GM12865 (cell line): Measurements from ENCODE around the gene ABO.

Source experiments
- DNase-seq: peaks from one replicate; pipeline ENCODE4 v3.0.0; 2010; ENCODE audit warnings: low read depth
- H3K4me3 ChIP-seq: 2 replicates; pipeline ENCODE4 v1.5.1; 2011; ENCODE audit warnings: mild to moderate bottlenecking, low read depth, low read length, control low read depth
- TF ChIP-seq, protein P1 (sequence below): IDR thresholded peaks from 2 replicates; pipeline ENCODE4 v1.5.1; 2011; ENCODE audit warnings: low read length, control low read depth, low read depth, inconsistent platforms; ENCODE audit not compliant: insufficient read depth; ENCODE audit errors: missing control alignments

ABO gene

DNA sequence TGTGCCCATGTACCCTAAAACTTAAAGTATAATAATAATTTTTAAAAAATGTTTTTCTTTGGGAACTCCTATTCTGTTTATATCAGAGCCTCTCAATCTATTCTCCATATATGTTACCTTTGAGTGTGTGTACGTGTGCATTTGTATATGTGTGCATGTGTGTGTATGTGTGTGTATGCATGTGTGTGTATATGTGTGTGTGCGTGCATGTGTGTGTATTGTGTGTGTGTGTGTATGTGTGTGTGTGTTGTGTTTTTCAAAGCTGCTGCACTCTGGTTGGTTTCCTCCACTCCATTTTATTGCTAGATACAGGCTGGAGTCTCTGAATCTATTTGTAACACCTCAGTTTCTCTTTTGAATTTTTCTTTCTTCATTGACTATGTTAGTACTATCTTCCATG lies 41.0 kb upstream of the ABO start:
- TF ChIP-seq, protein P1, sequence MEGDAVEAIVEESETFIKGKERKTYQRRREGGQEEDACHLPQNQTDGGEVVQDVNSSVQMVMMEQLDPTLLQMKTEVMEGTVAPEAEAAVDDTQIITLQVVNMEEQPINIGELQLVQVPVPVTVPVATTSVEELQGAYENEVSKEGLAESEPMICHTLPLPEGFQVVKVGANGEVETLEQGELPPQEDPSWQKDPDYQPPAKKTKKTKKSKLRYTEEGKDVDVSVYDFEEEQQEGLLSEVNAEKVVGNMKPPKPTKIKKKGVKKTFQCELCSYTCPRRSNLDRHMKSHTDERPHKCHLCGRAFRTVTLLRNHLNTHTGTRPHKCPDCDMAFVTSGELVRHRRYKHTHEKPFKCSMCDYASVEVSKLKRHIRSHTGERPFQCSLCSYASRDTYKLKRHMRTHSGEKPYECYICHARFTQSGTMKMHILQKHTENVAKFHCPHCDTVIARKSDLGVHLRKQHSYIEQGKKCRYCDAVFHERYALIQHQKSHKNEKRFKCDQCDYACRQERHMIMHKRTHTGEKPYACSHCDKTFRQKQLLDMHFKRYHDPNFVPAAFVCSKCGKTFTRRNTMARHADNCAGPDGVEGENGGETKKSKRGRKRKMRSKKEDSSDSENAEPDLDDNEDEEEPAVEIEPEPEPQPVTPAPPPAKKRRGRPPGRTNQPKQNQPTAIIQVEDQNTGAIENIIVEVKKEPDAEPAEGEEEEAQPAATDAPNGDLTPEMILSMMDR: no peak
- H3K4me3 ChIP-seq: no peak overlapping the region
- DNase-seq: no peak

DNA sequence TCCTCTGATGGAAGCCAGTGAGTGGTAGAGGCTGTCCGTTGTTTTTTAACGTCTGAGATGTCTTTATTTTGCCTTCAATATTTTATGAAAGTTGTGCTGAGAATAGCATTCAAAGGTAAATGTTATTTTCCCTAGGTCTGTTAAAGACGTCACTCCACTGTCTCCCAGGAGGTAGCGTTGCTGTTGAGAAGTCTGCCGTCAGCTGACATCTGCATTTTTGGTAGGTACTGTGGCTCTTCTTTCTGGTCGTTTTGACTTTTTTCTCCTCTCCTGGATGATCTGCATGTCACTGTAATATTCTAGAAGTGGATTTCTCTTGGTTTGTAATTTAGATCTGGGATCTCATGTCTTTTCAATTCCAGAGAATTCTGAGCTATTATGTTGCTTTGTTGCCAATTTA lies 34.6 kb upstream of the ABO start:
- no peak overlapping the region for H3K4me3 ChIP-seq
- no peak for DNase-seq
- TF ChIP-seq, protein P1: no peak

DNA sequence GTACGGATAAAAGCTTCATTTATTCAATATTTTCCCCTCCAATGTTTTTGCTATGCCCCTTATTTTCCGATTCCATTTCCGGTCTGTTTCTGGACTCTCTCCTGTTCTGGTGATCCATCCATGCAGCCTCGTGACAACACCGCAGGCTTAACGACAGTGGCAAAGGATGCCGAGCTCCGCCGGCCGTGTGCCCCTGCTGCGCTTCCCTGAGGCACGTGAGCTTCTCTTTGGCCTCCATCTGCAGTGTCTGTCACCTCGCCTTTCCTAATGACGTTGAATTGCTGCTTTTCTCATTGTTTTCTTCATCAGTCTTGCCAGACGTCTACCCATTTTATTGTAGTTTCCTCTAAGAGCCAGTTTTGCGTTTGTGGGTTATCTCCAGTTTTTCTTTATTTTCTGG lies 32.3 kb upstream of the ABO start:
- TF ChIP-seq, protein P1: no peak
- no peak overlapping the region for H3K4me3 ChIP-seq
- DNase-seq: no peak

DNA sequence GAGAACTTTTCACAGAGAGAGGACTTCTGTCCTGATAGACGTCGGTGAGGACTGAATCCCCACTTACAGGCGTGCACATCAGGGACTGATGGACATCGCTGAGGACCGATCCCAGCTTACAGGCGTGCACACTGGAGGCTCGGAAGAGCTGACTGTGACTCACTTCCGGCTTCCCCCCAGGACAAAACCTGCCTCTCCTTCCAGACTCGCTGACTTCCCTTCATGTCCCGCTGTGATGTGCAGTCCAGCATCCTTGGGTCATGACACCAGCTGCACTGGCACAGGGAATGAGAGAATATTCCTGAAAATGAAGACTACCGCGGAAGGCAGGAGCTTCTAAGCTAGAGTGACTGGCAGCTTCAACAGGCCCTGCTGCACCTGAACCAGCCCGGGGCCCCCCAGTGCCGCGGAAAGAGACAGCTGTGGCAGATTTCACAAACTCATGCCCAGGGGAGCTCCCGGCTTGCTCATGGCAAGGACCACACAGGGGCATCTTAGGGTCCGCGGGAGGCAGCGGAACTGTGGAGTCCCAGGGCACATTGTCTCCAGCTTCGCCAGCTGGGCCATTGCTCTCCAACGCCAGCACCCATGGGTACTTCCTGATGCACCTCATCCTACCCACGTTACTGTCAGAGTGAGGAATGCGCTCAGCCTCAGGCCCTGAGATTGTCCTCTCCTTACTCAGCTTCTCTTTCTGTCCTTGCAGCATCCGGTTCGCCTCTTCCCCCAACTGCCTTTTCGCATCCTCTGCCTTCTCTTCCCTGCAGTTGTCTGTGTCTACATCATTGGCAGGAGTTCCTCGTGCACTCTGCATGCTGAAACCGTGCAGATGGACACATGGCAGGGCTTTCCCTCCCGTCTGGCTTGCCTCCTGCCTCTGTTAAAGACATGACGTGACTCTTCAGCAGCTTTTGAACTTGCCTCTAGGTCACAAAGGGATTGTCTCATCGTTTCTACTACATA lies 31.5 kb upstream of the ABO start:
- no peak for DNase-seq
- TF ChIP-seq, protein P1: no peak
- no peak overlapping the region for H3K4me3 ChIP-seq

DNA sequence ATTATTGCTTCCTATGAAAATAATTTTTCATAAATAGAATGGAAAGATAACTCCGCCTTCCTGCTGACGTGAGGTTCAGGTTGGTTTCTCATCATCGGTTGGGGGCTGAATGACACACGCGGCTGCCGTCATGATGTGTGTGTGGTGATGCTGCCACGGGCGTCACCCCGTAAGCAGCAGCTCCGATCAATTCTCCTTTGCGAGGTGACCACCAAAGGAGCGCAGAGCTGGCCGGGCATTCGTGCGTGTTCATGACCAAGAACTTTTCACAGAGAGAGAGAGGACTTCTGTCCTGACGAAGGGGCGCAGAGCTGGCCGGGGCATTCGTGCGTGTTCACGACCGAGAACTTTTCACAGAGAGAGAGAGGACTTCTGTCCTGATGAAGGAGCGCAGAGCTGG lies 30.7 kb upstream of the ABO start:
- DNase-seq: no peak
- TF ChIP-seq, protein P1: no peak
- H3K4me3 ChIP-seq: no peak overlapping the region

DNA sequence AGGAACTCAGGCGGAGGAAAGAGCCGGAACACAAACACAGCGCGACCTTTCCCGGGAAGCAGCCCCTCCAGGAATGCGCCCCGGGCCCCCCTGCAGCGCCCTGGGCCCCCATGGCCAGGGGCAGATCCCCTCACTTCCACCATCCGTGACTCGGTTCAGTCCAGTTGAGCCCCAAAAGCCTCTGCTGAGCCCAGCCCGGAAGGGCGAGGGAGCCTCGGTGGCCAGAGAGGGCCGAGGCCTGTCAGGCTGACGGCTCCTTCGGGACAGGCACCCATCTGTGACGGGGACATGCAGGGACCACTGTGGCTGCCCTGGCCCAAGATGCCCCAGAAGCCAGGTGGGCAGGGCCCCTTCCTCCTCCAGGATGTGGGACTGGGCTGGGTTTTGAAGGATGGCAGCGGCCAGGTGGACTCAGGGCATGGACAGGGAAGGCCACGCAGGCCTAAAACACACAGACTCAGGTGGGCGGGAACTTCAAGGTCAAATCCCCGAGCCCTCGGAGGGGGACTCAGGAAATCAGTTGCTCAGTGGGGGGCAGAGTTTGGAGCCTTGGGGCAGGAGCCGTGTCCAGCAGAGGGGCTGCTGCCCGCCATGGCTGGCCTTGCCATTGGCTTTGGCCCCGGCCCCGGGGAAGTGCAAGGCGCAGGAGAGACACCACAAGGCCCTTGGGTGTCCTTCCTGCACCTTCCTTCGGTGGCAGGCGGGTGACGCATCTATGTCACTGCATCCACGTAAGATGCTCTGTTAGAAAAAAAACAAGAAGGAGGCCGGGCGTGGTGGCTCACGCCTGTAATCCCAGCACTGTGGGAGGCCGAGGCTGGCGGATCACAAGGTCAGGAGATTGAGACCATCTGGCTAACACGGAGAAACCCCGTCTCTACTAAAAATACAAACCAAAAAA lies 29.7 kb upstream of the ABO start:
- TF ChIP-seq, protein P1: no peak
- H3K4me3 ChIP-seq: no peak overlapping the region
- DNase-seq: no peak
